Measurements from ENCODE around the gene MGARP.

GRCh38 chr4:139247700-139248238, 32.3 kb downstream of the MGARP start:
- TF ChIP-seq REST (IDR thresholded peaks at IDR 0.05; ENCODE audit: low read depth) (no peak), POLR2A (IDR thresholded peaks at IDR 0.05; ENCODE audit: borderline replicate concordance, extremely low read depth, insufficient read depth, insufficient read length) (no peak), RAD21 (IDR thresholded peaks at IDR 0.05; ENCODE audit: low read depth) (no peak), EZH2phosphoT487 (IDR thresholded peaks at IDR 0.05; ENCODE audit: borderline replicate concordance) (no peak), YY1 (IDR thresholded peaks at IDR 0.05; ENCODE audit: extremely low read depth, insufficient replicate concordance, low read depth, low read length) (no peak), CEBPB (IDR thresholded peaks at IDR 0.05; ENCODE audit: low read depth) (no peak), JUND (IDR thresholded peaks at IDR 0.05) (no peak)
- TF ChIP-seq, protein P1, sequence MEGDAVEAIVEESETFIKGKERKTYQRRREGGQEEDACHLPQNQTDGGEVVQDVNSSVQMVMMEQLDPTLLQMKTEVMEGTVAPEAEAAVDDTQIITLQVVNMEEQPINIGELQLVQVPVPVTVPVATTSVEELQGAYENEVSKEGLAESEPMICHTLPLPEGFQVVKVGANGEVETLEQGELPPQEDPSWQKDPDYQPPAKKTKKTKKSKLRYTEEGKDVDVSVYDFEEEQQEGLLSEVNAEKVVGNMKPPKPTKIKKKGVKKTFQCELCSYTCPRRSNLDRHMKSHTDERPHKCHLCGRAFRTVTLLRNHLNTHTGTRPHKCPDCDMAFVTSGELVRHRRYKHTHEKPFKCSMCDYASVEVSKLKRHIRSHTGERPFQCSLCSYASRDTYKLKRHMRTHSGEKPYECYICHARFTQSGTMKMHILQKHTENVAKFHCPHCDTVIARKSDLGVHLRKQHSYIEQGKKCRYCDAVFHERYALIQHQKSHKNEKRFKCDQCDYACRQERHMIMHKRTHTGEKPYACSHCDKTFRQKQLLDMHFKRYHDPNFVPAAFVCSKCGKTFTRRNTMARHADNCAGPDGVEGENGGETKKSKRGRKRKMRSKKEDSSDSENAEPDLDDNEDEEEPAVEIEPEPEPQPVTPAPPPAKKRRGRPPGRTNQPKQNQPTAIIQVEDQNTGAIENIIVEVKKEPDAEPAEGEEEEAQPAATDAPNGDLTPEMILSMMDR (IDR thresholded peaks at IDR 0.05 in 2 of 3, conservative IDR thresholded peaks at IDR 0.05 in 1 of 3; ENCODE audit: borderline replicate concordance in 1 of 3, insufficient read depth in 1 of 3, low read depth in 2 of 3, low read length in 2 of 3): no peak

Data from HCT116 (cell line).